Panc1 (cell line): Measurements from ENCODE around the gene GABRD. TPM values are rescaled to one million over a fixed set of nuclear protein-coding genes. Genes with fewer than 3 reads are reported as not detected.

Experiments
- ATAC-seq: fragments of 200-7000 bp; cut with Tn5 transposase; 2 replicates; pipeline ENCODE4 v1.9.1; 2020; ENCODE audit warnings: mild to moderate bottlenecking, moderate library complexity
- BruUV-seq: library from RNA; stranded (reverse); fragments of 400-500 nt; replicated peaks from 2 replicates; lab custom pipeline; 2021; lab: Mats Ljungman, UMichigan
- CTCF ChIA-PET: fragments of 300-600 bp; sonication (Branson Sonifier 250); formaldehyde crosslinking; loops from one replicate; lab custom pipeline; 2022; ENCODE audit warnings: antibody characterized with exemption; lab: Charles Lee
- POLR2A ChIA-PET: fragments of 300-600 bp; sonication (Branson Sonifier 250); formaldehyde crosslinking; loops from one replicate; lab custom pipeline; 2022; ENCODE audit warnings: antibody characterized with exemption; lab: Charles Lee
- DNase-seq: peaks from one replicate; pipeline ENCODE4 v3.0.0-alpha.2; 2010; ENCODE audit warnings: low read depth, low spot score
- H3K27ac ChIP-seq: 2 replicates; pipeline ENCODE4 v1.5.1; 2011; ENCODE audit warnings: mild to moderate bottlenecking, low read length, inconsistent platforms
- H3K27me3 ChIP-seq: fragments of 200-500 bp; sonication (Bioruptor generic); 2 replicates; pipeline ENCODE4 v1.6.0; 2014; ENCODE audit warnings: low read length, inconsistent platforms; ENCODE audit not compliant: control insufficient read depth, insufficient read depth
- H3K36me3 ChIP-seq: fragments of 200-500 bp; sonication (Bioruptor generic); 2 replicates; pipeline ENCODE4 v1.5.1; 2014; ENCODE audit warnings: inconsistent platforms, mild to moderate bottlenecking, low read length, moderate library complexity; ENCODE audit not compliant: control insufficient read depth, insufficient read depth
- H3K4me1 ChIP-seq: 2 replicates; pipeline ENCODE4 v1.5.1; 2011; ENCODE audit warnings: inconsistent platforms, mild to moderate bottlenecking, low read length, moderate library complexity; ENCODE audit not compliant: control insufficient read depth, insufficient read depth
- H3K4me3 ChIP-seq, 2 experiments: 2 replicates each; pipeline ENCODE4 v1.5.1; 2011 to 2012; ENCODE audit warnings: low read depth in 2 of 2, low read length in 2 of 2, mild to moderate bottlenecking in 2 of 2, inconsistent platforms in 1 of 2, moderate library complexity in 1 of 2
- H3K9me3 ChIP-seq: fragments of 200-500 bp; sonication (Bioruptor generic); 2 replicates; pipeline ENCODE4 v1.5.1; 2014; ENCODE audit warnings: low read depth, mild to moderate bottlenecking, inconsistent platforms, low read length, moderate library complexity; ENCODE audit not compliant: control insufficient read depth, insufficient read depth
- POLR2AphosphoS5 ChIP-seq: IDR thresholded peaks from 2 replicates; pipeline ENCODE4 v1.6.1; 2012; ENCODE audit warnings: mild to moderate bottlenecking, low read depth, low read length, moderate library complexity
- SIN3A ChIP-seq: IDR thresholded peaks from 2 replicates; pipeline ENCODE4 v1.6.1; 2012; ENCODE audit warnings: low read depth, mild to moderate bottlenecking, low read length, moderate library complexity, borderline replicate concordance; ENCODE audit not compliant: insufficient read depth
- TCF7L2 ChIP-seq: IDR thresholded peaks from 2 replicates; pipeline ENCODE4 v1.6.1; 2011; ENCODE audit warnings: mild to moderate bottlenecking, low read depth, low read length, inconsistent platforms
- in situ Hi-C: cut with HindIII; loops from 2 replicates; pipeline ENCODE4 v1.10.0; 2016; ENCODE audit warnings: low sequenced_read_pairs, low pct_unique_long_range_greater_than_20kb
- intact Hi-C: fragments of 100-400 bp; cut with micrococcal nuclease; formaldehyde crosslinking; loops from one replicate; pipeline ENCODE4 v1.10.0; 2022; ENCODE audit not compliant: unreplicated experiment
- total RNA-seq: library from RNA; stranded (reverse); gene quantifications from one replicate; pipeline ENCODE4 v1.2.1, GENCODE V29; 2021; ENCODE audit not compliant: unreplicated experiment
- TF ChIP-seq, protein P1 (sequence below), 2 experiments: IDR thresholded peaks; 2 replicates each; pipeline ENCODE4 v1.6.1; 2011 to 2012; ENCODE audit warnings: low read depth in 2 of 2, control low read depth in 1 of 2, low read length in 1 of 2, mild to moderate bottlenecking in 1 of 2, moderate library complexity in 1 of 2; ENCODE audit not compliant: insufficient read depth in 1 of 2
- TF ChIP-seq, protein P2 (sequence below): fragments of 450-650 bp; IDR thresholded peaks from 2 replicates; pipeline ENCODE4 v1.5.1; 2017; ENCODE audit warnings: mild to moderate bottlenecking

GABRD gene
- total RNA-seq, 1 experiment from 2014 or later, result 3.0 TPM

DNA sequence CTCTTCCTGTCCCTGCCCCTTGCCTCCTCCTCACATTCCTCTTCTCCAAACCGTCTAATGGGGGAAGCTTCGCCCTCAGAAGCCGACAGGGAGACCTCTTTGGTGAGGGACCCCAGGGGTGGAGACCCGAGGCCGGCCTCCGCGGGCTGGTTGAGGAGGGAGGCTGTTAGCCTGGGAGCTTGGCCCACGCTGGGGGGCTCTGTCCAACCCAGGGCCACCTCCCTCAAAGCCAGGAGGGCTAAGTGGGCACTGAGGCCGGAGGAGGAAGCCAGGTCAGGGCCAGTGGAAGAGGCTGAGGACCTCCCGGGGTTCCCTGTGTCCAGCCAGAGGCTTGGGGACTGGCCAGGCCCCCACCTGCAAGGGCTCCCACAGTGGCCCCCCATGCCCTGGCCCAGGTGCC lies 5.3 kb downstream of the GABRD start:
- H3K36me3 ChIP-seq, result no peaks in the 10 kb centered on the region
- H3K4me1 ChIP-seq, result no peaks in the 10 kb centered on the region
- POLR2A ChIA-PET, result no interaction called here
- intact Hi-C loops (no loop called here), in situ Hi-C loops (no loop called here)
- TF ChIP-seq, protein P1, sequence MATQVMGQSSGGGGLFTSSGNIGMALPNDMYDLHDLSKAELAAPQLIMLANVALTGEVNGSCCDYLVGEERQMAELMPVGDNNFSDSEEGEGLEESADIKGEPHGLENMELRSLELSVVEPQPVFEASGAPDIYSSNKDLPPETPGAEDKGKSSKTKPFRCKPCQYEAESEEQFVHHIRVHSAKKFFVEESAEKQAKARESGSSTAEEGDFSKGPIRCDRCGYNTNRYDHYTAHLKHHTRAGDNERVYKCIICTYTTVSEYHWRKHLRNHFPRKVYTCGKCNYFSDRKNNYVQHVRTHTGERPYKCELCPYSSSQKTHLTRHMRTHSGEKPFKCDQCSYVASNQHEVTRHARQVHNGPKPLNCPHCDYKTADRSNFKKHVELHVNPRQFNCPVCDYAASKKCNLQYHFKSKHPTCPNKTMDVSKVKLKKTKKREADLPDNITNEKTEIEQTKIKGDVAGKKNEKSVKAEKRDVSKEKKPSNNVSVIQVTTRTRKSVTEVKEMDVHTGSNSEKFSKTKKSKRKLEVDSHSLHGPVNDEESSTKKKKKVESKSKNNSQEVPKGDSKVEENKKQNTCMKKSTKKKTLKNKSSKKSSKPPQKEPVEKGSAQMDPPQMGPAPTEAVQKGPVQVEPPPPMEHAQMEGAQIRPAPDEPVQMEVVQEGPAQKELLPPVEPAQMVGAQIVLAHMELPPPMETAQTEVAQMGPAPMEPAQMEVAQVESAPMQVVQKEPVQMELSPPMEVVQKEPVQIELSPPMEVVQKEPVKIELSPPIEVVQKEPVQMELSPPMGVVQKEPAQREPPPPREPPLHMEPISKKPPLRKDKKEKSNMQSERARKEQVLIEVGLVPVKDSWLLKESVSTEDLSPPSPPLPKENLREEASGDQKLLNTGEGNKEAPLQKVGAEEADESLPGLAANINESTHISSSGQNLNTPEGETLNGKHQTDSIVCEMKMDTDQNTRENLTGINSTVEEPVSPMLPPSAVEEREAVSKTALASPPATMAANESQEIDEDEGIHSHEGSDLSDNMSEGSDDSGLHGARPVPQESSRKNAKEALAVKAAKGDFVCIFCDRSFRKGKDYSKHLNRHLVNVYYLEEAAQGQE (IDR thresholded peaks at IDR 0.05; ENCODE audit: insufficient read depth in 1 of 2, low read depth in 2 of 2, low read length in 1 of 2), result no peak
- TF ChIP-seq, protein P2, sequence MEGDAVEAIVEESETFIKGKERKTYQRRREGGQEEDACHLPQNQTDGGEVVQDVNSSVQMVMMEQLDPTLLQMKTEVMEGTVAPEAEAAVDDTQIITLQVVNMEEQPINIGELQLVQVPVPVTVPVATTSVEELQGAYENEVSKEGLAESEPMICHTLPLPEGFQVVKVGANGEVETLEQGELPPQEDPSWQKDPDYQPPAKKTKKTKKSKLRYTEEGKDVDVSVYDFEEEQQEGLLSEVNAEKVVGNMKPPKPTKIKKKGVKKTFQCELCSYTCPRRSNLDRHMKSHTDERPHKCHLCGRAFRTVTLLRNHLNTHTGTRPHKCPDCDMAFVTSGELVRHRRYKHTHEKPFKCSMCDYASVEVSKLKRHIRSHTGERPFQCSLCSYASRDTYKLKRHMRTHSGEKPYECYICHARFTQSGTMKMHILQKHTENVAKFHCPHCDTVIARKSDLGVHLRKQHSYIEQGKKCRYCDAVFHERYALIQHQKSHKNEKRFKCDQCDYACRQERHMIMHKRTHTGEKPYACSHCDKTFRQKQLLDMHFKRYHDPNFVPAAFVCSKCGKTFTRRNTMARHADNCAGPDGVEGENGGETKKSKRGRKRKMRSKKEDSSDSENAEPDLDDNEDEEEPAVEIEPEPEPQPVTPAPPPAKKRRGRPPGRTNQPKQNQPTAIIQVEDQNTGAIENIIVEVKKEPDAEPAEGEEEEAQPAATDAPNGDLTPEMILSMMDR, result no peak
- TF ChIP-seq POLR2AphosphoS5 (no peak), TCF7L2 (no peak), SIN3A (no peak)
- CTCF ChIA-PET, result interaction anchor here (1.2 kb wide), 1 partner anchor 20 kb away, joined by 7 read pairs; no protein-coding TSS in a partner anchor
- no peak for ATAC-seq
- DNase-seq, result no peak
- no peak overlapping the region for H3K4me3 ChIP-seq
- peaks cover 2% of the 10 kb centered on the region; the same call in 1 of the 2 replicates for H3K27me3 ChIP-seq
- BruUV-seq, result no TSS peak
- no peak overlapping the region for H3K27ac ChIP-seq
- no peaks in the 10 kb centered on the region for H3K9me3 ChIP-seq

DNA sequence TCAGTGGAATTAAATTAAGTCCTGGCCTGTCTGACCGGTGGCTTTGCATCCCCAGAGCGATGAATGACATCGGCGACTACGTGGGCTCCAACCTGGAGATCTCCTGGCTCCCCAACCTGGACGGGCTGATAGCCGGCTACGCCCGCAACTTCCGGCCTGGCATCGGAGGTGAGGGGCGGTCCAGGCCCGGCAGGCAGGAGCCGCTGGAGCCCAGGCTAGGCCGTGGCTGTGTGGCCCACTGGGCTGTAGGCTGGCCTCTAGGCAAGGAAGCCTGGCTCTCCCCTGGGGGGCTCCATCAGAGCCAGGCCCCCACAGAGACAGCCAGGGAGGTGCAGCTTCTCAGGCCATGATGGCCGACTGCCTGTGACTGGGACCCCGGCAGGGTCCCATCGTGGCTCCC lies 5.7 kb downstream of the GABRD start:
- TF ChIP-seq SIN3A, result no peak
- BruUV-seq, result no TSS peak
- POLR2A ChIA-PET, result no interaction called here
- no peak for ATAC-seq
- no peaks in the 10 kb centered on the region for H3K36me3 ChIP-seq
- DNase-seq, result no peak
- CTCF ChIA-PET, result no interaction called here
- no peaks in the 10 kb centered on the region for H3K4me1 ChIP-seq
- H3K9me3 ChIP-seq, result no peaks in the 10 kb centered on the region
- H3K27me3 ChIP-seq, result no peaks in the 10 kb centered on the region; the same call in 1 of the 2 replicates
- no peak overlapping the region for H3K4me3 ChIP-seq
- intact Hi-C loops (no loop called here), in situ Hi-C loops (no loop called here)
- no peak overlapping the region for H3K27ac ChIP-seq

DNA sequence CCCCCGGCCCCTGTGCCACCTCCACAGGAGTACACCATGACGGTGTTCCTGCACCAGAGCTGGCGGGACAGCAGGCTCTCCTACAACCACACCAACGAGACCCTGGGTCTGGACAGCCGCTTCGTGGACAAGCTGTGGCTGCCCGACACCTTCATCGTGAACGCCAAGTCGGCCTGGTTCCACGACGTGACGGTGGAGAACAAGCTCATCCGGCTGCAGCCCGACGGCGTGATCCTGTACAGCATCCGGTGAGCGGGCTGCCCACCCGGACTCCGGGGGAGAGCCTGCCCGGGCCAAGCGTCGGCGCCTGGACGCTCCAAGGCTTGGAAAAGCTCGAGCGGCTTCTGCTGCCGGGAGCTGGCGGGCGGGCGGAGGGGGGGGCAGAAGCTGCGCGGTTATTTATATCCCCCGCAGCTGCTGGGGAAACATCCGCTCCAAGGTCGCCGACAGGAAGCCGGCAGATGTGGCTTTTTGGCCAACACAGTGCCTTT lies 6.4 kb downstream of the GABRD start:
- POLR2A ChIA-PET, result no interaction called here
- no peaks in the 10 kb centered on the region for H3K4me1 ChIP-seq
- intact Hi-C loops (no loop called here), in situ Hi-C loops (no loop called here)
- DNase-seq (no peak), ATAC-seq (no peak)
- H3K9me3 ChIP-seq, result no peaks in the 10 kb centered on the region
- TF ChIP-seq TCF7L2 (no peak), SIN3A (no peak), POLR2AphosphoS5 (no peak)
- TF ChIP-seq, protein P2, result no peak
- TF ChIP-seq, protein P1 (IDR thresholded peaks at IDR 0.05; ENCODE audit: insufficient read depth in 1 of 2, low read depth in 2 of 2, low read length in 1 of 2), result no peak
- BruUV-seq, result no TSS peak
- H3K36me3 ChIP-seq, result no peaks in the 10 kb centered on the region
- H3K27me3 ChIP-seq, result no peaks in the 10 kb centered on the region
- CTCF ChIA-PET, result no interaction called here
- no peak overlapping the region for H3K27ac ChIP-seq
- no peak overlapping the region for H3K4me3 ChIP-seq
